GM06990 (cell line): Measurements from ENCODE around the gene WEE1.

ENCODE experiments used
- DNase-seq: peaks from one replicate; pipeline ENCODE4 v3.0.0-alpha.2; 2011; ENCODE audit not compliant: insufficient read length; ENCODE audit errors: extremely low read depth
- H3K27me3 ChIP-seq: replicated peaks from 2 replicates; pipeline ENCODE4 v1.6.0; 2011; ENCODE audit warnings: low read length; ENCODE audit not compliant: control insufficient read depth, insufficient read depth
- H3K36me3 ChIP-seq: 2 replicates; pipeline ENCODE4 v1.5.1; 2011; ENCODE audit warnings: low read length; ENCODE audit not compliant: control insufficient read depth, insufficient read depth
- H3K4me3 ChIP-seq: replicated peaks from 2 replicates; pipeline ENCODE4 v1.5.1; 2011; ENCODE audit warnings: low read depth, mild to moderate bottlenecking, control low read depth, low read length
- TF ChIP-seq, protein P1 (sequence below): IDR thresholded peaks from 2 replicates; pipeline ENCODE4 v1.5.1; 2011; ENCODE audit warnings: low read length, control low read depth, mild to moderate bottlenecking, inconsistent platforms; ENCODE audit not compliant: insufficient read depth, poor library complexity, severe bottlenecking

WEE1 gene

GRCh38 chr11:9625162-9625561 lies 51.7 kb downstream of the WEE1 start:
- Histone ChIP-seq H3K4me3 (no peak overlapping the region), H3K27me3 (no peaks in the 10 kb centered on the region), H3K36me3 (no peaks in the 10 kb centered on the region)
- TF ChIP-seq, protein P1, sequence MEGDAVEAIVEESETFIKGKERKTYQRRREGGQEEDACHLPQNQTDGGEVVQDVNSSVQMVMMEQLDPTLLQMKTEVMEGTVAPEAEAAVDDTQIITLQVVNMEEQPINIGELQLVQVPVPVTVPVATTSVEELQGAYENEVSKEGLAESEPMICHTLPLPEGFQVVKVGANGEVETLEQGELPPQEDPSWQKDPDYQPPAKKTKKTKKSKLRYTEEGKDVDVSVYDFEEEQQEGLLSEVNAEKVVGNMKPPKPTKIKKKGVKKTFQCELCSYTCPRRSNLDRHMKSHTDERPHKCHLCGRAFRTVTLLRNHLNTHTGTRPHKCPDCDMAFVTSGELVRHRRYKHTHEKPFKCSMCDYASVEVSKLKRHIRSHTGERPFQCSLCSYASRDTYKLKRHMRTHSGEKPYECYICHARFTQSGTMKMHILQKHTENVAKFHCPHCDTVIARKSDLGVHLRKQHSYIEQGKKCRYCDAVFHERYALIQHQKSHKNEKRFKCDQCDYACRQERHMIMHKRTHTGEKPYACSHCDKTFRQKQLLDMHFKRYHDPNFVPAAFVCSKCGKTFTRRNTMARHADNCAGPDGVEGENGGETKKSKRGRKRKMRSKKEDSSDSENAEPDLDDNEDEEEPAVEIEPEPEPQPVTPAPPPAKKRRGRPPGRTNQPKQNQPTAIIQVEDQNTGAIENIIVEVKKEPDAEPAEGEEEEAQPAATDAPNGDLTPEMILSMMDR: no peak
- DNase-seq: no peak

GRCh38 chr11:9625728-9626127 lies 52.3 kb downstream of the WEE1 start:
- Histone ChIP-seq H3K36me3 (no peaks in the 10 kb centered on the region), H3K27me3 (no peaks in the 10 kb centered on the region), H3K4me3 (no peak overlapping the region)
- TF ChIP-seq, protein P1: no peak
- DNase-seq: no peak

- TF ChIP-seq, protein P1: no peak
- H3K36me3 ChIP-seq: no peaks in the 10 kb centered on the region
- no peak for DNase-seq
- no peaks in the 10 kb centered on the region for H3K27me3 ChIP-seq
- no peak overlapping the region for H3K4me3 ChIP-seq
Measured at GRCh38 chr11:9626496-9627394, 53.3 kb downstream of the WEE1 start.

DNA sequence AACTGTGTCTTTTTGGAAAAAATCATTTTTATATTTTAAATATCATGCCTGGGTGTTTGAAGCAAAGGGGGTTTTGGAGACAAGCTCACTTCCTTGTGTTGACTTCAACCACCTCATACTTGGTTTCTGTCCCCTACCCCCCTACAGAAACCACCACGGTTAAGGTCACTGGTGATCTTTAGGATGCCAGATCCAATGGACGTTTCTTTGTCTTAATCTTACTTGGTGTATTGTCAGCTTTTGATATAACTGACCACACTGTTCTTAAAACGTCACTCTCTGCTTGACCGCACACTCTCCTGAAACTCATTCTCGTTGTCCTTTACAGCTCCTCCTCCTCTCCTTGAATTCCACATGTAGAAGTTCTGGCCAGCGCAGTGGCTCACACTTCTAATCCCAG lies 55.6 kb downstream of the WEE1 start:
- no peak for DNase-seq
- no peaks in the 10 kb centered on the region for H3K27me3 ChIP-seq
- no peaks in the 10 kb centered on the region for H3K36me3 ChIP-seq
- TF ChIP-seq, protein P1: no peak
- no peak overlapping the region for H3K4me3 ChIP-seq

DNA sequence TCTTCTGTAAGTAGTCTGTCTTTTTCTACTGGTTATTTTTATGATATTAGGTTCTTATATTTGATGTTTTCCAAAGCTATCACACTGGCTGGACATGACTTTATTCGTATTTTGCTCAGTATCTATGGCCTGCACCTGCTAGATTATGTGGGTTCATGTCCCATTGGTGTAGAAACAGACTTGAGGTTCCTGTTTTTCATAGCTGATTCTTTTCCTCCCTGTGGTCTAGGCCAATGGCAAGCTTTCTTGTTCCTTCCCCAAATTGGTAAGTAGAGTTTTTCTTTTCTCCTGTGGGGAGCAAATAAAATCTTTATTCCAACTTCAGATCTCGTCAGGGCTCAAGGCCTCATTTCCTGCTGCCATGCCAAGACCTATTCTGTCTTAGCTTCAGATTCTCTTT lies 60.2 kb downstream of the WEE1 start:
- H3K27me3 ChIP-seq: no peaks in the 10 kb centered on the region
- H3K4me3 ChIP-seq: no peak overlapping the region
- H3K36me3 ChIP-seq: no peaks in the 10 kb centered on the region
- TF ChIP-seq, protein P1: no peak
- no peak for DNase-seq
